GM19324 (cell line): Measurements from ENCODE around the gene DNAJC18.
"Not testable (repeated sequence)": the region's sequence is repeated elsewhere in the genome, so short reads cannot be mapped to it uniquely, and the experiment has no call there.

Experiments
- ATAC-seq: cut with Tn5 transposase; IDR thresholded peaks from one replicate; pipeline ENCODE4 v1.9.1; 2021; ENCODE audit warnings: mild to moderate bottlenecking, moderate library complexity; ENCODE audit not compliant: unreplicated experiment, low FRiP score

The DNAJC18 gene

DNA sequence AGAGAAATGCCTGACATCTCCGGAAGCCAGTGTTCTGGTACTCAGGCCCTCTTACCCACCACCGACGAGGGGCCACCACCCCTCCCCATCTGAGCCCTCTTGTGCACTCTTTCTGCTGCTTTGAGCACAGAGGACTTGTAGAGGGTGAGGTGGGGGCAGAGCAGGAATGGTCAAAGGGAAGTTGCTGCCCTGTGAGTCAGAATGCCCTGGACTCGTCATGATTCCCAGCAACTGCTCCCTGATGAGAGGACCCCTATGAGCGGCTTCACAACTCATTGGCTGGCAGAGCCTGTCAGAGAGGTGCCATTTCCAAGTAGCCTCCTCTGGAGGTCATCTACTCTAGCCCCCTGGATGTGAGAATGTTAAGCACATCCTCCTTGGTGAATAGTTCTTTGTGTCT is 22.4 kb upstream of the DNAJC18 start:
- ATAC-seq = no peak

- no peak for ATAC-seq
These were observed 21.9 kb upstream of the DNAJC18 start for GRCh38 chr5:139461176-139461575.

DNA sequence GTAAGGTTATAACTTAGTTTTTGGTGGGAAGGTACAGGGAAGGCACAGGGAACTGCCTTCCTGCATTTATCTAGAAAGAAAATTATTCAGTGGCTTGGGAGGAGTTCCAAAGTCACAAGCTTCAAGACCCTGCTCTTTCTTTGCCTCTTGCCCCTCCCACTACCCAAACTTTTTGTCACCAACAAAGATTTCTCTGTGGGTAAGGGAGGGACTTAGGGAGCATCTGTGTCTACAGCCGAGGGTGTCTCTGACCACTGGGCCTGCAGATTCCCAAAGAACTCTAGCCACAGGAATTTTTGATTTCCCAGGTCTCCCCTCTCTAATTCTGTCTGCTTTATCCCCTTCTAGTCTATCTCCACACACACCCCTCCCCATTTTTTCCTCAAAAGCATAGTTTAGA is 21.1 kb upstream of the DNAJC18 start:
- ATAC-seq = no peak

DNA sequence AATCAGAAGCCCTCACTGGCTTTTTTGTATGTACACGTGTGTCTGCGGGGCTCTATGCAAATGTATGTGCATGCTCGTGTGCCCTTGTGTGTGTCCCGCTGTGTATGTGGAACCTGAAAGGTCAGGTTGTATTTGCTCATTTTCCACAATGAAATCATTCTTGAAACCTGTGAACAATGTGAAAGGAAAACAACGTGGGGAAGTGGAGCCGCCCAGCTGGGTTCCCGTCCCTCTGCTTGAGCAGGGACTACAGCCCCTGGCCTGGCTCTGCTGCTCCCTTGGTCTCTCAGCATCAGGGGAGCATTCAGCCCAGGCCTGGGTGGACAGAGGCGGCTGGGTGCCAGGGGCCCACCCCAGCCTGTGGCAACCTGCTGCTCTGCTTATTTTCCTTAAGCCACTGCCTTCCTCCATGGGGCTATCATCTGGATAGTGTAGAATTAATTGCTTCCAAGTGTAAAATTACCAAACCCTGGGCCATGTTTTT is 20.2 kb upstream of the DNAJC18 start:
- no peak for ATAC-seq

GRCh38 chr5:139458580-139459407 is 19.5 kb upstream of the DNAJC18 start:
- ATAC-seq = no peak

DNA sequence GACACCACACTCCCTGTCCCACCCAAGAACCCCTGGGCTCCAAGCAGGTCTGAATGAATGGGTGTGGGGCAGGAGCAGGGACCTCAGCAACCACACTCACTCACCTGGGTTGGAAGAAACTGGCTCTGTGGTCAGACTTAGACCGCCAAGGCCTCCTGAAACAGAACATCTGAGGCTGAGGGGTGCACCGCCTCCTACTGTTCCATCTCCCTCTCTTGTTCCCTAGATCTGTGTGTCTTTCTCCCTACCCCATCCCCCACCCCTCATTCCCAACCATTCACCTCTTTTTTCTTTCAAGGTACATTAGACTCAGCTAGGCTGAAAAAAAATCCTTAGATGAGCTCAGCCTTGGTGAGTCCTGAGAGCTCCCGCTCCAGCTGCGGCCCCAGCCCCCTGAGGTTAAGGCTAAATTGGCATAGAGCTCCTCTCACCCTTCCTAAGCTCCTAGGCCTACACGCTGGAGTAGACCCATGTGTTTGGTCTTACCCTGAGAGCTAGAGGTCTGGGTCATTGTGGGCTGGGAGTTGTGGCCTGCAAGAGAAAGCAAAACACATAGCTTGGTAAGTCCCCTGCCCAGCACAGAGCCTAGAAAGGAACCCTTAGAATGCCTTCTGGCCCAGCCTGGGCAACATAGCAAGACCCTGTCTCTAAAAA is 18.5 kb upstream of the DNAJC18 start:
- no peak for ATAC-seq

- no peak for ATAC-seq
These were observed 17.9 kb upstream of the DNAJC18 start for GRCh38 chr5:139457241-139457640.

DNA sequence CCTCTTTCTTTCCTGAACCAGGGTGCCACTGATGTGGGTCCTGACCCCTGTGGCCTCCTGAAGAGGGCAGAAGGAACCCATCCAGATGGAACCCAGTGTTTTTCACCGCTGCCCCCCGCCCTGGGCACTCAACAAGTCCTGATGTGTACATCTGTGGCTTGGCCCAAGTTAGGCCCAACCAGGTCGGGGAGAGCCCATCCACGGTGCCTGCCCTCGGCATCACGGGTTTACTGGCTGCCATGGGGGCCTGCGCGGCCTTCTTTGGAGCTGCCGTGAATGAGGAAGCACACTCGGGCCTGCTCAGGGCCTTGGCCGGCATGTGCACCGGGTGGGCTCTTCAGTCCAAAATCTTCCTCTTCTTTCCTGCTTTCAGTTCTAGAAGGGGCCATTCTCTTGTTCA is 17.5 kb upstream of the DNAJC18 start:
- no peak for ATAC-seq

DNA sequence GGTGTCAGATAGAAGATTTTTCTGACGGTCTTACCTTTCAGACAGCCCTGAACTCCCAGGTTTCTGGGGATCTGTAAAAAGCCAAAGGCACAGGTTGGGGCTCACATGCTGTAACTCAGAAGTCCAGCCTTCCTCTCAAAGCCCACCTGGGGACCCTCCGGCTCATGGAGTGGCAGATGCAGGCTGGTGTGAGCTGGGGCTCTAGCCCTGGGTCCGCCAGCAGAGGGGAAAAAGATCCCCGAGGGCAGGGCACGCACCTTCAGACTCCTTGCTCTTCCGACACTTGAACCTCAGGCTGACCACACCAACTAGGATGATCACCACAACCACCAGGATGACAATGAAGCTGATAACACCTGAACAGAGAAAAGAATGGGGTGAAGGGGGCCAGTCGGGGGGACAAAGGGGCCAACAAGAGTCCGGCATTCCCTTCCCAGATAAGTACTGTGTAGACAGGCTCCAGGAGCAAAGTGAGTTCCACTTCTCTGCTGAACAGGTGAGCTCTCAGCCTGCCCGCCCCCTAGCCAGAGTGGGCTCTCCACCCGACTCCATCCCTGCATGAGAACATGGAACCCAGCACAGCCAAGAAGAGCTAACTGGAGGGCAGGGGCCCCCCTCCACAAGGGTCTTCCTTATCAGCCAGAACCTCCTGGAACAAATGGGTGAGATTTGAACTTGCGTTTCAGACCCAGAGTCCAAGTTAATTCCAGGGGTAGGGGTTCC is 15.4 kb upstream of the DNAJC18 start:
- ATAC-seq = no peak

- no peak for ATAC-seq
These were observed 14.6 kb upstream of the DNAJC18 start for GRCh38 chr5:139453683-139454567.

DNA sequence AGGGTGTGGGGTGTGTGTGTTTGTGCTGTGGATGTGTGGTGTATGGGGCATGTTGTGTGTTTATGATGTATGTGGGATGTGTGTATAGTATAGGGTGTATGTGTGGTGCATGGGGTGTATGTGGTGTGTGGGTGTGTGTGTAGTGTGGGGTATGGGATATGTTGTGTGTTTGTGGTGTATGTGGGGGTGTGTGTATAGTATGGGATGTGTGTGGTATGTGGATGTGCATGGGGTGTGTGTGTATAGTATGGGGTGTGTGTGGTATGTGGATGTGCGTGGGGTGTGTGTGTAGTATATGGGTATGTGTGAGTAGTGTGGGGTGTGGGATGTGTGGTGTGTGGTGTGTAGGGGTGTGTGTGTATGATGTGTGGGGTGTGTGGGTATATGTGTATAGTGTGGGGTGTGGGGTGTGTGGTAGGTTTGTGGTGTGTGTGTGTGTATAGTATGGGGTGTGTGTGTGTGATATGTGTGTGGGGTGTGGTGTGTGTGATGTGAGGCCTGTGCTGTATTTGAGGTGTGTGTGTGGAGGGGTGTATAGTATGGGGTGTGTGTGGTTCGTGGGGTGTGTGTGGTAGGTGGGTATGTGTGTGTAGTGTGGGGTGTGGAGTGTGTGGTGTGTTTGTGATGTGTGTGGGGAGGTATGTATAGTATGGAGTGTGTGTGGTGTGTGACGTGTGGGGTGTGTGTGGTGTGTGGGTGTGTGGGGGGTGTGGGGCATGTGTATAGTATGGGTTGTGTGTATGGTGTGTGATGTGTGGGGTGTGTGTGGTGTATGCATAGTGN is 12.7 kb upstream of the DNAJC18 start:
- no peak for ATAC-seq

- ATAC-seq = no peak
These were observed 11.9 kb upstream of the DNAJC18 start for GRCh38 chr5:139451176-139451575.

GRCh38 chr5:139446956-139447779 is 7.8 kb upstream of the DNAJC18 start:
- no peak for ATAC-seq

- no peak for ATAC-seq
These were observed 6.2 kb upstream of the DNAJC18 start for GRCh38 chr5:139445325-139446170.

- ATAC-seq = no peak
These were observed 4.6 kb upstream of the DNAJC18 start for GRCh38 chr5:139443831-139444453.

DNA sequence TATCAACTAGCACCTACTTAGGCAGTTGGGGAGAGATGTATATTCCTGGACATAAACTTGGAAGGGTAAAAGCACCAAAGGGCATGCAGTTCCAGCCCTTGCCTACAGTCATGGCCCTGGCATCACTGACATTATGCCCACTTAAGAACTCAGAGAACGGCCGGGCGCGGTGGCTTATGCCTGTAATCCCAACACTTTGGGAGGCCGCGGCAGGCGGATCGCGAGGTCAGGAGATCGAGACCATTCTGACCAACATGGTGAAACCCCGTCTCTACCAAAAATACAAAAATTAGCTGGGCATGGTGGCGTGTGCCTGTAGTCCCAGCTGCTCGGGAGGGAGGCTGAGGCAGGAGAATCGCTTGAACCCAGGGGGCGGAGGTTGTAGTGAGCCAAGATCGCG is 1.1 kb upstream of the DNAJC18 start:
- not testable (repeated sequence) for ATAC-seq

DNA sequence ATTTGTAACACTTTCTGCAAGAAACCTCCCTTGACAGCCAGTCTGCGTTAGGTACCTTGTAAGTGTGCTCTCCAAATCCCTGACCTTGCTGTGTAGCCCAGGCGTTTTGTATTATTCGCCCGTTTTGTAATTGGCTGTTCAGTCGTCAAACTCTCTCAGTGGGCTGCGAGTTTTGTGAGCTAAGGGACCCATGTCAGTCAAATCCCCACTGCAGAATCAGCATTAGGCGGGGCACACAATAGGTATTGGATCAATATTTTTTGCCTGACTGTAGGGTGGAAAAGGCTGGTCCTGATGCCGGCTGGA is 665 bp downstream of the DNAJC18 start:
- no peak for ATAC-seq

GRCh38 chr5:139435676-139436075 is 3.6 kb downstream of the DNAJC18 start:
- ATAC-seq = no peak
